ENCODE data around the gene TBC1D10A.

TBC1D10A gene

GRCh38 chr22:30289141-30289979 is 37.4 kb downstream of the TBC1D10A start, which contains the start of gene CASTOR1:
Gene CASTOR1 (minus strand): TSS chr22:30289505. CDS start chr22:30289497, 8 bp downstream.
- TF ChIP-seq CTCF (conservative IDR thresholded peaks at IDR 0.05; ENCODE audit: low read depth, low read length) = no peak
- peak; percentile 91 for DNase-seq (ENCODE audit: low read depth)
- H3K4me3 ChIP-seq (ENCODE audit: low read length) = peak within 1 kb of the TSS; percentile 70

DNA sequence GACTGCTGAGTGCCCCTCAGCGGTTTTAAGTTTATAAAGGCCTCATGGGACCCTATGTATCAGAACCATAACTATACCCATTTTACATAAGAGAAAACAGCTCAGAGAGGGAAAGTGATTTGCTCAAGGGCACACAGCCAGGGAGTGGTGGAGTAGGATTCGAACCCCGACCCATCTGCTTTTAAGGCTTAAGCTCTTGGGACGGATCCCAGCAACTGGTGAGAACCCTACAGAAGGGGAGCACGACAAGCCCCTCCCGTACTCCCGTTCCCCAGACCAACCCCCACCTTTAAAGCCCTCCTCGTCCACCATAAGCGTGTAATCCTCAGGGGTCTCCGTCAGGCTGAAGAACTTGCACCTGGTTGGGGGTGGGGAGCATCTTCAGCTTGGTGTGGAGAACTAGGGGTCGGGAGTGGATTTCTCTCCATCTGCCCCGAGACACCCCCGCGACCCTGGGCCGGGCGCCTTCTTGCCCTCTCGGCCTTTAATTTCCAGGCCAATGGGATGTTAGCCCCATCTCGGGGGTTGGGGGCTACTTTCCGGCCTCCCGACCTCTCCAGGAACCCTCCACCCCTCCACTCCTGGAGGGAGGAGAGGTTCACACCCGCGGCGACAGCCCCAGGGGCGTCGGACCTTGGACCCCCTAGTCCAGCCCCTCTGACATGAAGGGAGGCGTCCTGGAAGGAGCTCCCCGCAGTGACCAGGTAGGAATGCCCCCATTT is 38.2 kb downstream of the TBC1D10A start:
- no peak for DNase-seq (ENCODE audit: low read depth)
- no peak for TF ChIP-seq CTCF (conservative IDR thresholded peaks at IDR 0.05; ENCODE audit: low read depth, low read length)
- peak overlapping the region; percentile 70 for H3K4me3 ChIP-seq (ENCODE audit: low read length)

- DNase-seq (ENCODE audit: low read depth) = peak; percentile 77
- TF ChIP-seq CTCF (conservative IDR thresholded peaks at IDR 0.05; ENCODE audit: low read depth, low read length) = peak; percentile 64
- H3K4me3 ChIP-seq (ENCODE audit: low read length) = peak overlapping the region; percentile 70
These were observed 38.9 kb downstream of the TBC1D10A start for GRCh38 chr22:30287648-30288418.

DNA sequence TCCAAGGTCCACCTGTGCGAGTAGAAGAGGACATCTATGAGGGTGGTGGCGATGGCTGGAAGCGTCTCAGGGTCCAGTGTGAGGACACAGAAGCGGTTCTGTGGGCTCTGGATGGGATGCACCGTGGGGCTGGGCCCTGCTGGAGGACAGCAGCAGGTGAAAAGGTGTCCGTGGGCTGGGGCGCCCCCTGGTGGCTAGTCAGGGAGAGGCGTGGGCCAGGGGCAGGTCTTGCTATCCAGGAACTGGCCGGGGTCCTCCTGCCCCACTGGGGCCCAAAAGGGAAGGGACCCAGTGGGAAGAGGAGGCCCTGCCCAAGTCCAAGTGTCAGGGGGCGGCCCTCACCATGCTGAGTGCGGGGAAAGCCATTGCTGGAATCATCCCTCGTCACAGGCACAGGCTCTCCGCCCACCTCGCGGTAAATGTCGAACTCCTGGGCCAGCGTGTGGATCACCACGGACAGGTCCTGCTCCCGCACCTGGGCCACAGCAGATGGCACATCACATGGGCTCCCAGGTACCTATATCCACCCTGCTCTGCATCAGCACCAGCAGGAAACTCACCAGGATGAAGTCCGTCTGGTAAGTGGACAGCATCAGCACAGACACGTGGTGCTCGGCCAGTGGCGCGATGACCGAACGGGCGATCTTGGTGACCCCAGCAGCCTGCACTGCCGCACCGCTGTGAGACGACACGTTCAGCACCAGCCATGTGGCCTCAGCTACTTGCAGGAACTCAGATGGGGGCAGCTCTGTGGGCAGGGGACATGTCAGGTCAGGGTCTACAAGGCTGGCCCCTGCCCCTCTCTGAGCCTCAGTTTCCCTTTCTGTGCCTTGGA is 39.7 kb downstream of the TBC1D10A start:
- TF ChIP-seq CTCF (conservative IDR thresholded peaks at IDR 0.05; ENCODE audit: low read depth, low read length) = peak; percentile 90
- no peak overlapping the region for H3K4me3 ChIP-seq (ENCODE audit: low read length)
- no peak for DNase-seq (ENCODE audit: low read depth)

- no peak for DNase-seq (ENCODE audit: low read depth)
- no peak overlapping the region for H3K4me3 ChIP-seq (ENCODE audit: low read length)
- TF ChIP-seq CTCF (conservative IDR thresholded peaks at IDR 0.05; ENCODE audit: low read depth, low read length) = no peak
These were observed 40.4 kb downstream of the TBC1D10A start for GRCh38 chr22:30286331-30286730.

GRCh38 chr22:30285846-30286200 is 40.9 kb downstream of the TBC1D10A start:
- DNase-seq (ENCODE audit: low read depth) = no peak
- no peak overlapping the region for H3K4me3 ChIP-seq (ENCODE audit: low read length)
- TF ChIP-seq CTCF (conservative IDR thresholded peaks at IDR 0.05; ENCODE audit: low read depth, low read length) = no peak

All from retinal pigment epithelial cell (primary cell).